ENCODE data around the gene C19orf38. TPM values are rescaled to one million over a fixed set of nuclear protein-coding genes. Genes with fewer than 3 reads are reported as not detected.
A peak's percentile ranks its signal among the peaks of the same experiment; 100 is the strongest.

The C19orf38 gene
- total RNA-seq, 1 donor from 2014 or later = not detected

DNA sequence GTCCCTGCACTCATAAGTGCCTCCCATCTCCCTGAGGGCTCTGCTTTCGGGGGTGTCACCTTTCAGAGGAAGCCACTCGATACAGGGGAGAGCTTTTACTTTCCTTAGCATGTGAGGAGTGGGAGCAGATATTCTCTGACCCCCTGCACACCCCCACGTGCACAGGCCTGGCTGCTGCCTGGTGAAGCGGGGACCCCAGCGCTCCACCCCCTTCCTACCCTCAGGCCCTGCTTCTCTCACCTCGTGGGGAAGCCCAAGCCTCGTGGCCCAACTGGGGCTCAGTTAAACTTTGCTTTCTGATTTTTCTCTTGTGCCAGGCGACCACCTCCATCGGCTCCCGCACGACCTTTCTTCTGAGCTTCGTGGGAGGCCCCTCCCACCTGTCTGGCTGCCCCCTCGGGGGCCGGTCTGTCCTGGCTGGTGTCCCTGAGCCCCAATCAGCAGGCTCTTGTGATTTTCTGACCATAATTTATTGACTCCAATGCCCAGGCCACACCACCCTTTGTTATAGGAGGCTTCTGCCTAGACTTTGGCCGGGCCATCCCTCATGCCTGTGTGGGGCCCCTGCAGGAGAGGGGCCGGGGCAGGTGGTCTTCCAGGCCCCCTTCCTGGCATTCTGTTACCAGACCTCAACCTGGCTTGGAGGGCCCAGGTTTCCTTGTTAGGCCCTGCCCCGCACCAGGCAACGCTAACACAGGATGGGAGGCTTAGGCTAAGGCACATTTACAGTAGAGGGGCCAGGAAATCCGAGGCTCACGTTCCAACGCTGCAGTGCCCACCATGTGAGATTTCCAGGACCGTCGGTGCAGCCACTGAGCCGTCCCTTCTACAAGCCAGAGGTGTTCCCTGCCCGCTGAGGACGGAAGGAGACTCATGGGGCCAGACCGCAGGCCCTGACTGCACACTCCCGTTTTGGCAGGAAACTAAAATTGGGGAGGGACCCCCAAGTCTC is 16.0 kb upstream of the C19orf38 start:
- intact Hi-C loops (cut with DNase I) = no loop called here
- no peak overlapping the region for H3K27ac ChIP-seq
- H3K4me3 ChIP-seq = no peak overlapping the region
- H3K36me3 ChIP-seq = peaks cover 38 to 61% of the 10 kb centered on the region in 2 donors
- no peaks in the 10 kb centered on the region for H3K27me3 ChIP-seq
- TF ChIP-seq, protein P1, sequence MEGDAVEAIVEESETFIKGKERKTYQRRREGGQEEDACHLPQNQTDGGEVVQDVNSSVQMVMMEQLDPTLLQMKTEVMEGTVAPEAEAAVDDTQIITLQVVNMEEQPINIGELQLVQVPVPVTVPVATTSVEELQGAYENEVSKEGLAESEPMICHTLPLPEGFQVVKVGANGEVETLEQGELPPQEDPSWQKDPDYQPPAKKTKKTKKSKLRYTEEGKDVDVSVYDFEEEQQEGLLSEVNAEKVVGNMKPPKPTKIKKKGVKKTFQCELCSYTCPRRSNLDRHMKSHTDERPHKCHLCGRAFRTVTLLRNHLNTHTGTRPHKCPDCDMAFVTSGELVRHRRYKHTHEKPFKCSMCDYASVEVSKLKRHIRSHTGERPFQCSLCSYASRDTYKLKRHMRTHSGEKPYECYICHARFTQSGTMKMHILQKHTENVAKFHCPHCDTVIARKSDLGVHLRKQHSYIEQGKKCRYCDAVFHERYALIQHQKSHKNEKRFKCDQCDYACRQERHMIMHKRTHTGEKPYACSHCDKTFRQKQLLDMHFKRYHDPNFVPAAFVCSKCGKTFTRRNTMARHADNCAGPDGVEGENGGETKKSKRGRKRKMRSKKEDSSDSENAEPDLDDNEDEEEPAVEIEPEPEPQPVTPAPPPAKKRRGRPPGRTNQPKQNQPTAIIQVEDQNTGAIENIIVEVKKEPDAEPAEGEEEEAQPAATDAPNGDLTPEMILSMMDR (IDR thresholded peaks at IDR 0.05) = no peak
- H3K9me3 ChIP-seq = no peaks in the 10 kb centered on the region
- peaks cover 0 to 7% of the 10 kb centered on the region in 2 donors for H3K4me1 ChIP-seq
- DNase-seq (ENCODE audit: low spot score in 2 of 2) = no peak

DNA sequence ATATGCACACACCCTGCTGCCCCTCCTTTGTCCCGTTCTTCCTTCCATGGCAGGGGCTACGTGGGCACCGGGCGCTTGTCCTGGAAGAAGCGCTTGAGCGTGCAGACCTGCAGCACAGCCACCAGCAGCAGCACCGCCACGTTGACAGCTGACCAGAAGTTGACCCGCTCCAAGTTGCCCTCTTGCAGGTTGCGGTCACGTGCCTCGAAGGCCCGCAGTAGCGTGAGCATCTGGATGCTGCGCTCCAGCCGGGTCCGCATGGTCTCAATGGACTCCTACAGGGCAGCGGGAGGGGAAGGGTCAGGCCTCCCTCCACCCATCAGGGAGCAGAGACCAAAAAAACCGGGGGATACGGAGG is 15.3 kb upstream of the C19orf38 start:
- Histone ChIP-seq H3K4me3 (no peak overlapping the region), H3K36me3 (peaks cover 34 to 54% of the 10 kb centered on the region in 2 donors), H3K9me3 (no peaks in the 10 kb centered on the region), H3K27ac (no peak overlapping the region), H3K27me3 (no peaks in the 10 kb centered on the region), H3K4me1 (peaks cover 0 to 7% of the 10 kb centered on the region in 2 donors)
- TF ChIP-seq, protein P1 (IDR thresholded peaks at IDR 0.05) = no peak
- DNase-seq (ENCODE audit: low spot score in 2 of 2) = no peak
- intact Hi-C loops (cut with DNase I) = no loop called here

DNA sequence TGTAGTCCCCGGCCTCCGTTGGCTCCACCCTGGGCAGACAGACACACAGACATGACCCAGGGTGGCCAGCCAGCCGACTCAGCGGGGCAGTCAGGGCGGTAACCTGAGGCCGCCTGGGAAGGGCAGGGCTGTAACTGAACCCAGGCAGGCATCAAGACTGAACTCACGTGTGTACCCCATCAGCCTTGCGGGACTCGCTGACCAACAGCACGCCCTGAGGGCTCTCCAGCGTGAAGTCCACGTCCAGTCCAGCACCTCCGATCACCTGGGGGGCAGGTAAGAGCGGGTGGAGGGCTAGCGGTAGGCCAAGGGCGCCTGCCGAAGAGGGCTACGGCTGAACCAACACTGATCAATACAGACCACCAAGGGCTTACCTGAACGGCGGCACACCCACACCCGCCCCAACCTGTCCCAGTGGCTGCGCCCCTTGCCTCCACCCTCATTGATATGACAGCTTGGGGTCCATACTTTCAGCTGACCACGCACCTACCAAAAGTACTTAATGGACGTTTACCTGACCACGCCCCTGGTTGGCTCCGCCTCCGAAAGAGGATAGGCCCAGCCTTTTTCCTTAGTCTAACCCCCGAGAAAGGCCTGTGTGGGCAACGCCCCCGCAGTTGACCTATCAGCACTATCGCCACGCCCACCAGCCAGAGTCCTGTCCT is 13.0 kb upstream of the C19orf38 start:
- intact Hi-C loops (cut with DNase I) = loop anchor here (1.0 kb wide), 2 partner anchors 17 to 118 kb away; no protein-coding TSS in a partner anchor
- Histone ChIP-seq H3K27me3 (no peaks in the 10 kb centered on the region), H3K36me3 (peaks cover 19 to 33% of the 10 kb centered on the region in 2 donors), H3K9me3 (no peaks in the 10 kb centered on the region), H3K4me3 (peak overlapping the region; percentile 54 to 71), H3K4me1 (peaks cover 0 to 7% of the 10 kb centered on the region in 2 donors), H3K27ac (peak overlapping the region; percentile 96 to 99)
- TF ChIP-seq, protein P1 (IDR thresholded peaks at IDR 0.05) = no peak
- DNase-seq (ENCODE audit: low spot score in 2 of 2) = peak; percentile 98 to 100

DNA sequence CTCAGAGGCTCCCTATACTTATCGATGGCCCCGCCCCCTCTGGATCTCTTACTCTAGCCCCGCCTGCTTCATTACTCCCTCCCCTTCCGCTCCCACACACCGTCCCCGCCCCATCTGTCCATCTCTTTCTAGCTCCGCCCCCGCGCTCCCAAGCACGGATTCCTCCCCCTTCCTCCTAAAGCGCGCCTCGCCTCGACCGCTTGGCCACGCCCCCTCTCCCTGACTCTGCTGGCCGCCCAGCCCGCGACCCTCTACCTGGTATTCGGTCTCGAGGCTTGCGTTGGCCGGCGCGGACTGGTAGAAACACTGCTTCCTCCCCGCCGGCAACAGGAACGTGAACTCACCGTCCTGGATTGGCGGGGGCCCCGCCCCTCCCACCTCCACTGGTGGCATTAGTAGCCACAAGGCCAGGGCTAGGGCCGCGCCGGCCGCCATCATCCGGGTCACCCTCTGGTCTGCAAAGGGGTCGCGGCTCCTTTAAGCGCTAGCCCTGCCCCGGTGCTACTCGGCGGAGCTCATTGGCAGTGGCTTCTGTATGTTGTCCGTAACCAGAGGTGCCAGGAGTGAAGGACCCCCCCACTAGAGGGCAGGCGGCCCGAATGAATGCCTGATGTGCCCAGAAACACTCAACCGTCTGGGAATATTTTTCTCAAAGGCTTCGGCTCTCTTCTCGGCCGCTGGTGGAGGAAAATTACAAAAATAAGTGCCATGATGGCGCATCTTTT is 12.3 kb upstream of the C19orf38 start, which contains the start of gene TMED1:
Gene TMED1 (minus strand): TSS at position 459 of the 725 bp plus-strand sequence. CDS start 21 bp downstream, at position 438.
- TF ChIP-seq, protein P1 (IDR thresholded peaks at IDR 0.05) = peak in 2 of 3 experiments; percentile 41 to 46
- Histone ChIP-seq H3K4me3 (peak within 1 kb of the TSS; percentile 71 to 86), H3K27me3 (no peaks in the 10 kb centered on the region), H3K36me3 (peaks cover 14 to 26% of the 10 kb centered on the region in 2 donors), H3K27ac (peak within 1 kb of the TSS; percentile 96 to 99), H3K9me3 (no peaks in the 10 kb centered on the region), H3K4me1 (peaks cover 0 to 7% of the 10 kb centered on the region in 2 donors)
- DNase-seq (ENCODE audit: low spot score in 2 of 2) = peak; percentile 91 to 98
- intact Hi-C loops (cut with DNase I) = loop anchor here (1.0 kb wide), 4 partner anchors 18 to 119 kb away; partner anchors contain the start of gene CARM1
